ENCODE measurements around the gene FGFR3.

FGFR3 gene

DNA sequence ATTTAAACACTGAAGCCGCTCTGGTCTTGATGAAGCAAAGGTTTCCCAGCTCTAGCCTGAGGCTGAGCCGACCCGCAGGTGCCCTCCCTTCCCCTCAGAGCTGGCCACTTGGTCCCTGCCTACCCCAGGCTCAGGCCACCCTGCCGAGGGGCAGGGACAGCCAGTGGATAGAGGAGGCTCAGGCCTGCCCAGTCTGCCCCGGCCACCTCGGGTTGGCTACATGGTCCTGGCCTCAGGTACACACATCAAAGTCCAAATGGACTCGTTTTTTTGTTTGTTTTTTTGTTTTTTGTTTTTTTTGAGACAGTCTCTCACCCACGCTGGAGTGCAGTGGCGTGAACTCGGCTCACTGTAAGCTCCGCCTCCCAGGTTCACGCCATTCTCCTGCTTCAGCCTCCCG is 47.9 kb upstream of the FGFR3 start:
- Histone ChIP-seq H3K4me1 (ENCODE audit: low read length) (peaks cover 4% of the 10 kb centered on the region), H4K20me1 (ENCODE audit: insufficient read depth, low read length) (no peaks in the 10 kb centered on the region), H2AFZ (ENCODE audit: low read depth, low read length) (no peak overlapping the region), H3K4me2 (ENCODE audit: low read length) (no peak overlapping the region), H3K36me3 (replicated peaks; ENCODE audit: low read depth, low read length) (peaks cover 27% of the 10 kb centered on the region), H3K79me2 (ENCODE audit: low read length) (no peaks in the 10 kb centered on the region), H3K27me3 (ENCODE audit: low read depth, low read length) (no peaks in the 10 kb centered on the region), H3K4me3 (ENCODE audit: low read length) (no peak overlapping the region), H3K27ac (ENCODE audit: low read length) (no peak overlapping the region), H3K9me3 (ENCODE audit: insufficient read depth, low read length) (no peaks in the 10 kb centered on the region), H3K9ac (ENCODE audit: low read length) (no peak overlapping the region)
- TF ChIP-seq, protein P1, sequence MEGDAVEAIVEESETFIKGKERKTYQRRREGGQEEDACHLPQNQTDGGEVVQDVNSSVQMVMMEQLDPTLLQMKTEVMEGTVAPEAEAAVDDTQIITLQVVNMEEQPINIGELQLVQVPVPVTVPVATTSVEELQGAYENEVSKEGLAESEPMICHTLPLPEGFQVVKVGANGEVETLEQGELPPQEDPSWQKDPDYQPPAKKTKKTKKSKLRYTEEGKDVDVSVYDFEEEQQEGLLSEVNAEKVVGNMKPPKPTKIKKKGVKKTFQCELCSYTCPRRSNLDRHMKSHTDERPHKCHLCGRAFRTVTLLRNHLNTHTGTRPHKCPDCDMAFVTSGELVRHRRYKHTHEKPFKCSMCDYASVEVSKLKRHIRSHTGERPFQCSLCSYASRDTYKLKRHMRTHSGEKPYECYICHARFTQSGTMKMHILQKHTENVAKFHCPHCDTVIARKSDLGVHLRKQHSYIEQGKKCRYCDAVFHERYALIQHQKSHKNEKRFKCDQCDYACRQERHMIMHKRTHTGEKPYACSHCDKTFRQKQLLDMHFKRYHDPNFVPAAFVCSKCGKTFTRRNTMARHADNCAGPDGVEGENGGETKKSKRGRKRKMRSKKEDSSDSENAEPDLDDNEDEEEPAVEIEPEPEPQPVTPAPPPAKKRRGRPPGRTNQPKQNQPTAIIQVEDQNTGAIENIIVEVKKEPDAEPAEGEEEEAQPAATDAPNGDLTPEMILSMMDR (IDR thresholded peaks at IDR 0.05; ENCODE audit: low read depth, low read length), result no peak
- no peak for TF ChIP-seq EZH2phosphoT487 (IDR thresholded peaks at IDR 0.05; ENCODE audit: low read depth)

- Histone ChIP-seq H3K27me3 (ENCODE audit: low read depth, low read length) (no peaks in the 10 kb centered on the region), H3K36me3 (replicated peaks; ENCODE audit: low read depth, low read length) (peaks cover 21% of the 10 kb centered on the region), H4K20me1 (ENCODE audit: insufficient read depth, low read length) (no peaks in the 10 kb centered on the region), H3K9ac (ENCODE audit: low read length) (no peak overlapping the region), H2AFZ (ENCODE audit: low read depth, low read length) (no peak overlapping the region), H3K4me2 (ENCODE audit: low read length) (no peak overlapping the region), H3K4me3 (ENCODE audit: low read length) (no peak overlapping the region), H3K79me2 (ENCODE audit: low read length) (no peaks in the 10 kb centered on the region), H3K9me3 (ENCODE audit: insufficient read depth, low read length) (no peaks in the 10 kb centered on the region), H3K27ac (ENCODE audit: low read length) (no peak overlapping the region), H3K4me1 (ENCODE audit: low read length) (peaks cover 4% of the 10 kb centered on the region)
- TF ChIP-seq EZH2phosphoT487 (IDR thresholded peaks at IDR 0.05; ENCODE audit: low read depth), result no peak
- TF ChIP-seq, protein P1 (IDR thresholded peaks at IDR 0.05; ENCODE audit: low read depth, low read length), result no peak
These were observed 47.4 kb upstream of the FGFR3 start for GRCh38 chr4:1745697-1746096.

DNA sequence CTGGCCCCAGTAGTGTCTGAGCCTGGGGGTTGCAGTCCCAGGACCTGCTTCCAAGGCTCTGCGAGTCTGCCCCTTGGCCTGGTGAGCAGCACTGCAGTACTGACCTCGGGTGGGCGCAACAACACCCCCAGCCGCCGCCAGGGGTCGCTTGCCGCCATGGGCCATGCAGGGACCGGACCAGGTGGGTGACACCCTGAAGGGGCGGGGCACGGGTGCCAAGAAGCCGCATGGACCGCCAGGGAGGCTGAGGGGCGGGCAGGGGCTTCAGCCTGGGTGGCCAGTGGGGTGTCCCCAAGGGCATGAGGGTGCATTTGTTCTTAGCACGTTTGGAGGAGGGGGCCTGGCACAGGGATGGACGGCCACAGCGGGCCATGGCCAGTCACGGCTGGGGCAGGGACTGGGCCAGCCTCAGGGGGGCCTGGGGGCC is 46.8 kb upstream of the FGFR3 start:
- no peak overlapping the region for H2AFZ ChIP-seq (ENCODE audit: low read depth, low read length)
- peaks cover 4% of the 10 kb centered on the region for H3K4me1 ChIP-seq (ENCODE audit: low read length)
- H3K27ac ChIP-seq (ENCODE audit: low read length), result no peak overlapping the region
- no peaks in the 10 kb centered on the region for H3K27me3 ChIP-seq (ENCODE audit: low read depth, low read length)
- no peak overlapping the region for H3K9ac ChIP-seq (ENCODE audit: low read length)
- no peak overlapping the region for H3K4me3 ChIP-seq (ENCODE audit: low read length)
- H3K9me3 ChIP-seq (ENCODE audit: insufficient read depth, low read length), result no peaks in the 10 kb centered on the region
- peaks cover 16% of the 10 kb centered on the region for H3K36me3 ChIP-seq (replicated peaks; ENCODE audit: low read depth, low read length)
- no peaks in the 10 kb centered on the region for H4K20me1 ChIP-seq (ENCODE audit: insufficient read depth, low read length)
- H3K79me2 ChIP-seq (ENCODE audit: low read length), result no peaks in the 10 kb centered on the region
- H3K4me2 ChIP-seq (ENCODE audit: low read length), result no peak overlapping the region
- TF ChIP-seq, protein P1 (IDR thresholded peaks at IDR 0.05; ENCODE audit: low read depth, low read length), result peak; percentile 78
- TF ChIP-seq EZH2phosphoT487 (IDR thresholded peaks at IDR 0.05; ENCODE audit: low read depth), result no peak

DNA sequence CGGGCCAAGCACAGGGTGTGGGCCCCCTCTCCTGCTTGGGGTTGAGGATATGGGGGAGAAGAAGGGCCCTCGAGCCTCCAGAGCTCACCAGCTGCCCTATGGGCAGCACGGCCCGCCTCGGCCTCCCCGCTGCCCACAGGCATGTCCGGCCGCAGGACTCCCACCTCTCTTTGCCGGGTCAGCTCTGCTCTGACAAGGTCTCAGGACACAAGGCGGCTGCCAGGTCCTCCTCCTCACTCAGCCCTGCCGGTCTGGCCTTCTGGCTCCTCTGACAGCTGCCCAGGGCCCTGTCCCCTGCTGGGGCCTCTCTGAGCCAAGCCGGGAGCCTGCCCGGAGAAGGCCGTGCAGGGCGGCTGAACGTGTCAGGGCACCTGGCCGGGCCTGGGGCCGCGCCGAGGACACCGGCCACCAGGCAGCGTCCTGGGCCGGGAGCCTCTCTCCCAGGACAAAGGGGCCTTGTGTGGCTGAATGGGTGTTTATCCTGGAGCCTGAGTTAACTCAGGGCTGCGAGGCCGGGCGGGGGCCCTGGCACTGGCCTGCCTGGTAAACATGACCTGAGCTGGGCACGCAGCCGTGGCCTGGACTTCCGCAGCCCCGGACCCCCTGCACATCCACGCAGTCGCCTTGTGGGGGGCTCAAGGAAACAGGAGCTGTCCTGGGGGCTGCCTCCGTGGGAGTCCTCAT is 46.0 kb upstream of the FGFR3 start:
- H4K20me1 ChIP-seq (ENCODE audit: insufficient read depth, low read length), result no peaks in the 10 kb centered on the region
- no peak overlapping the region for H3K9ac ChIP-seq (ENCODE audit: low read length)
- H3K4me2 ChIP-seq (ENCODE audit: low read length), result no peak overlapping the region
- H3K27ac ChIP-seq (ENCODE audit: low read length), result no peak overlapping the region
- no peak overlapping the region for H3K4me3 ChIP-seq (ENCODE audit: low read length)
- peaks cover 5% of the 10 kb centered on the region for H3K4me1 ChIP-seq (ENCODE audit: low read length)
- H2AFZ ChIP-seq (ENCODE audit: low read depth, low read length), result no peak overlapping the region
- H3K36me3 ChIP-seq (replicated peaks; ENCODE audit: low read depth, low read length), result peaks cover 11% of the 10 kb centered on the region
- H3K79me2 ChIP-seq (ENCODE audit: low read length), result no peaks in the 10 kb centered on the region
- H3K27me3 ChIP-seq (ENCODE audit: low read depth, low read length), result no peaks in the 10 kb centered on the region
- no peak for TF ChIP-seq EZH2phosphoT487 (IDR thresholded peaks at IDR 0.05; ENCODE audit: low read depth)
- TF ChIP-seq, protein P1 (IDR thresholded peaks at IDR 0.05; ENCODE audit: low read depth, low read length), result no peak
- H3K9me3 ChIP-seq (ENCODE audit: insufficient read depth, low read length), result no peaks in the 10 kb centered on the region
